HL-60 (cell line): ENCODE data around the gene GBP3.

ENCODE experiments used
- DNase-seq, 2 experiments: peaks; one replicate each; pipeline ENCODE4 v3.0.0-alpha.2; 2010 to 2020; ENCODE audit warnings: low read depth in 1 of 2, low spot score in 1 of 2
- H3K27ac ChIP-seq: fragments of 250-450 bp; sonication (Bioruptor Pico); replicated peaks from 2 replicates; pipeline ENCODE4 v1.5.1; 2020; ENCODE audit warnings: mild to moderate bottlenecking, moderate library complexity
- H3K27me3 ChIP-seq: fragments of 250-450 bp; sonication (Bioruptor Pico); 2 replicates; pipeline ENCODE4 v1.5.1; 2021; ENCODE audit warnings: mild to moderate bottlenecking, moderate library complexity; ENCODE audit not compliant: insufficient read depth, poor library complexity, severe bottlenecking
- H3K4me3 ChIP-seq: replicated peaks from 2 replicates; pipeline ENCODE4 v1.5.1; 2011; ENCODE audit warnings: mild to moderate bottlenecking, control low read depth, low read length; ENCODE audit not compliant: insufficient read depth
- CTCF ChIP-seq: IDR thresholded peaks from one replicate; pipeline ENCODE4 v1.5.1; 2011; ENCODE audit warnings: low read length, control low read depth, inconsistent platforms; ENCODE audit not compliant: insufficient read depth
- GABPA ChIP-seq: IDR thresholded peaks from 2 replicates; pipeline ENCODE4 v1.6.1; 2012; ENCODE audit warnings: low read depth
- POLR2AphosphoS5 ChIP-seq: IDR thresholded peaks from 2 replicates; pipeline ENCODE4 v1.6.1; 2012; ENCODE audit warnings: low read depth
- SPI1 ChIP-seq: IDR thresholded peaks from 2 replicates; pipeline ENCODE4 v1.6.1; 2012; ENCODE audit warnings: low read depth, mild to moderate bottlenecking, borderline replicate concordance
- TF ChIP-seq, protein P1 (sequence below): IDR thresholded peaks from 2 replicates; pipeline ENCODE4 v1.6.1; 2012; ENCODE audit warnings: low read depth; ENCODE audit not compliant: insufficient replicate concordance

GBP3 gene

DNA sequence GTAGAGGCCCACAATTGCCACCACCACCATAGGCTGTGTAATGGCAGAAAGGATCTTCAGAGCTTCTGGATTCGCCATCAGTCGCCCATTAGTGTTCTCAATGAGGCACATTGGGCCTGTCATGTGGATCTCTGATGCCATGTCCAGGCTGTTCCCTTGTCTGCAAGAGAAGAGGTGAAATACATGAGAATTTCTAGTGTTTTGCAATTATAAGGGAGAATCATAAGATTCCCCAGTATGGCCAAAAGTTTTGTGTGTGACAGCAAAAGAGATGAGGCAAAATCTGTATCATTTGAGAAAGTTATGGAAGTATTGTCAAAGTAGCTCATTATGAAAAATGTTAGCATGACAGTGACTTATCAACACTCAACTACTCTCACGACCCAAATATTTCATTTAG, 40.4 kb upstream of the GBP3 start:
- Histone ChIP-seq H3K27me3 (no peaks in the 10 kb centered on the region), H3K27ac (no peak overlapping the region), H3K4me3 (no peak overlapping the region)
- TF ChIP-seq CTCF (no peak), POLR2AphosphoS5 (no peak), GABPA (no peak), SPI1 (no peak)
- DNase-seq = no peak

DNA sequence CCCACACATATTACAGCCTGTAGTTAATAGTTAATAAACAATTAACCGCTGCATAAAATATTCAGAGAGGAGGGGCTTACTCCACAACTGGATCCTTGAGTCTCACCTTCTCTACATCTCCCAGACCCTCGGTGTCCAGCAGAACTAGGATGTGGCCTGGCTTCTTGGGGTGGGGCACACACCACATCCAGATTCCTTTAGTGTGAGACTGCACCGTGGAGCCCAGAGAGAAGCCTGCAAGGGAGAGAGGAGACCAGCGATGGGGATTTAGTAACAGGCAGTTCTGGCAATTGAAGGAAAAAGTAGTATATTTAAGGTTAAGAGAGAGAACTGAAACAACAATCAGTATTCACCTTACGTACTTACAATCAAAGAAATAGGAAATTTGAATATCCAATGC, 37.4 kb upstream of the GBP3 start:
- H3K4me3 ChIP-seq = no peak overlapping the region
- no peaks in the 10 kb centered on the region for H3K27me3 ChIP-seq
- DNase-seq = no peak
- no peak for TF ChIP-seq SPI1
- TF ChIP-seq CTCF = no peak
- TF ChIP-seq, protein P1, sequence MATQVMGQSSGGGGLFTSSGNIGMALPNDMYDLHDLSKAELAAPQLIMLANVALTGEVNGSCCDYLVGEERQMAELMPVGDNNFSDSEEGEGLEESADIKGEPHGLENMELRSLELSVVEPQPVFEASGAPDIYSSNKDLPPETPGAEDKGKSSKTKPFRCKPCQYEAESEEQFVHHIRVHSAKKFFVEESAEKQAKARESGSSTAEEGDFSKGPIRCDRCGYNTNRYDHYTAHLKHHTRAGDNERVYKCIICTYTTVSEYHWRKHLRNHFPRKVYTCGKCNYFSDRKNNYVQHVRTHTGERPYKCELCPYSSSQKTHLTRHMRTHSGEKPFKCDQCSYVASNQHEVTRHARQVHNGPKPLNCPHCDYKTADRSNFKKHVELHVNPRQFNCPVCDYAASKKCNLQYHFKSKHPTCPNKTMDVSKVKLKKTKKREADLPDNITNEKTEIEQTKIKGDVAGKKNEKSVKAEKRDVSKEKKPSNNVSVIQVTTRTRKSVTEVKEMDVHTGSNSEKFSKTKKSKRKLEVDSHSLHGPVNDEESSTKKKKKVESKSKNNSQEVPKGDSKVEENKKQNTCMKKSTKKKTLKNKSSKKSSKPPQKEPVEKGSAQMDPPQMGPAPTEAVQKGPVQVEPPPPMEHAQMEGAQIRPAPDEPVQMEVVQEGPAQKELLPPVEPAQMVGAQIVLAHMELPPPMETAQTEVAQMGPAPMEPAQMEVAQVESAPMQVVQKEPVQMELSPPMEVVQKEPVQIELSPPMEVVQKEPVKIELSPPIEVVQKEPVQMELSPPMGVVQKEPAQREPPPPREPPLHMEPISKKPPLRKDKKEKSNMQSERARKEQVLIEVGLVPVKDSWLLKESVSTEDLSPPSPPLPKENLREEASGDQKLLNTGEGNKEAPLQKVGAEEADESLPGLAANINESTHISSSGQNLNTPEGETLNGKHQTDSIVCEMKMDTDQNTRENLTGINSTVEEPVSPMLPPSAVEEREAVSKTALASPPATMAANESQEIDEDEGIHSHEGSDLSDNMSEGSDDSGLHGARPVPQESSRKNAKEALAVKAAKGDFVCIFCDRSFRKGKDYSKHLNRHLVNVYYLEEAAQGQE = no peak
- TF ChIP-seq GABPA = no peak
- TF ChIP-seq POLR2AphosphoS5 = no peak
- H3K27ac ChIP-seq = no peak overlapping the region

GRCh38 chr1:89051955-89052312, 29.3 kb upstream of the GBP3 start:
- TF ChIP-seq, protein P1 = no peak
- TF ChIP-seq SPI1 (no peak), CTCF (no peak), POLR2AphosphoS5 (no peak), GABPA (no peak)
- Histone ChIP-seq H3K4me3 (no peak overlapping the region), H3K27ac (no peak overlapping the region), H3K27me3 (no peaks in the 10 kb centered on the region)
- no peak for DNase-seq

GRCh38 chr1:89051300-89051954, 28.8 kb upstream of the GBP3 start:
- no peak for DNase-seq
- no peak overlapping the region for H3K4me3 ChIP-seq
- no peak overlapping the region for H3K27ac ChIP-seq
- H3K27me3 ChIP-seq = no peaks in the 10 kb centered on the region
- TF ChIP-seq, protein P1 = no peak
- no peak for TF ChIP-seq GABPA
- no peak for TF ChIP-seq POLR2AphosphoS5
- no peak for TF ChIP-seq SPI1
- no peak for TF ChIP-seq CTCF
